GM21381 (cell line): ENCODE data around the gene NBEAL2.
"Not testable (repeated sequence)": the region's sequence is repeated elsewhere in the genome, so short reads cannot be mapped to it uniquely, and the experiment has no call there.

Experiments used
- ATAC-seq: cut with Tn5 transposase; IDR thresholded peaks from one replicate; pipeline ENCODE4 v1.9.1; 2021; ENCODE audit warnings: mild to moderate bottlenecking, moderate library complexity; ENCODE audit not compliant: unreplicated experiment

NBEAL2 gene

DNA sequence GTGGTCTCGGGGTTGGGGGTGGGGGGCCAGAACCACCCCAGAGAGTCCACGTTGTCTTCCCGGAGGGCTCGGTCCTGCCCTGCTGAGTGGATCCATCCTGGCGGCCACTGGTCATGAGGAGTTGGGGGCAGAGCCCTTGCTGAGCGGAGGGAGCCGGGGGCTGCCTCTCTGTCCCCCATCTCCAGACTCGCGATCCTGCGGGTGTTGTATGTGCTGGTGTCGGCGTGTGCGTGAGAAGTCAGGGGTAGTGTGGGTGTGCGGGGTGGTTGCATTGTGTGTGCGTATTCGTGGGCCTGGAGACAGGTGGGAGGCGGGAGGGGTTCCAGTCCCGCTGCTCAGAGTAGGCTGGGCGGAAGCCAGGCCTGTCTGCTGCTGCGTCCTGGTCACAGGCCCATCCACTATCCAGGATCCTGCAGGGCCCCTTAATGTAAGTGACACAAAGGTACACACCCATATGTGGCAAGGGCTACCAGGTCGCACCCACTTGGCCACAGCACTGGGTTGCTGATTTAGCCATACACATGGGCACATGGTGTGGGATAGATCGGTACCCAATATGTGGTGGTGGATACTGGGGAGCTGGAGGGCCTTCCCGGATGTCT lies 30.7 kb downstream of the NBEAL2 start:
- no peak for ATAC-seq

DNA sequence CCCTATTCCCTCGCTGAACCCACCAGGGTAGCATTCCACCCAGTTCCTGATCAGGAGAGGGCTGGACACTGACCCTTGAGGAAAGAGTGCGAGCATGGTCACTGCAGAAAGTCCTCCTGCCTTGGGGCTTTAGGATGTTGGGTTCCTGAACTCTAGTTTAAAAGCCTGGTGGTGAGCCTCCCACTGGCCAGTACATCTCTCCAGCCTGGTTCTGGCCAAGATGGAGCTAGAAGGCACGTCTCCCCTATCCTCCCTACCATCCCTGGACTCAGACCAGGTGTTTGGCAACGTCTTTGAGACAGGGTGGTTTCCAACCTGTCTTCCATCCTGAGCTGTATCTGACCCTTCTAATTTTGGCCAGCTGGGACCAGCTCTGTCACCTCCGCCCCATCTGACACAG lies 31.4 kb downstream of the NBEAL2 start:
- no peak for ATAC-seq

GRCh38 chr3:47011371-47011770 lies 31.9 kb downstream of the NBEAL2 start:
- ATAC-seq, result no peak

DNA sequence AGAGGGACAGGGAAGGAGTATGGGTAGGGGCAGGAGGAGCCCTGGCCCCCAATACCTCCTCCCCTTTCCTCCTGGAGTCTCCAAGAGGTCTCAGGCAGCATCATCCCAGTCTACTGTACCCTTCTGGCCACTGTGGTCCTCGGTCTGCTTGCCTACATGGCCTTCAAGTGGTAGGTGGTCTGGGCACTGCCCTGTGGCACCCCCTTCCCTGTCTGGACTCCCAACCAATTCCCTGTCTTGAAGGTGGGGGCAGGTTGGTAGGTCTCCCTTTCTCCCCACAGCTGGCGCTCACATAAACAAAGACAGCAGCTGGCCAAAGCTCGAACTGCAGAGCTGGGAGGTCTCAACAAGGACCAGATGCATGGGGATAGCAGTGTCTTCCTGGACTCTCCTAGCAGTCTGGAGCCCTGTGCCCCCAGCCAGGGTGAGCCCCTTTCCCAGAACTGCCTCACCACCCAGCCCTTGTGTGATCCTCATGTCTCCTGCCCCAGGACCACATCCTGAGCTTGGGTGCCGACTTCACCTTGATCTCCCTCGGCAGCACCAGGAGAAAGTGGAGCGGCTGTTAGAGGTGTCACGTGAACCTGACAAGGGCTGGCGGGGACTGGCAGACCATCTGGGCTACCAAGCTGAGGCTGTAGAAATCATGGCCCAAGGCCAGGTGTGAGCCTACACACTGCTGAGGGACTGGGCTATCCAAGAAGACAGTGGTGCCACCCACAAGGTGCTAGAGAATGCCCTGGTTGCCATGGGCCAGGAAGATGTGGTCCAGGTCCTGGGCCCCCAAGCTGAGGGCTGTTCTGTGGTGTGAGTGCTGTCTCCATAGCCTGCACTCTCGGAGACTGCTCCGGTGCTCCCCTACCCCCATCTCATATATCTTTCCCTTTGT lies 33.1 kb downstream of the NBEAL2 start:
- ATAC-seq, result no peak

DNA sequence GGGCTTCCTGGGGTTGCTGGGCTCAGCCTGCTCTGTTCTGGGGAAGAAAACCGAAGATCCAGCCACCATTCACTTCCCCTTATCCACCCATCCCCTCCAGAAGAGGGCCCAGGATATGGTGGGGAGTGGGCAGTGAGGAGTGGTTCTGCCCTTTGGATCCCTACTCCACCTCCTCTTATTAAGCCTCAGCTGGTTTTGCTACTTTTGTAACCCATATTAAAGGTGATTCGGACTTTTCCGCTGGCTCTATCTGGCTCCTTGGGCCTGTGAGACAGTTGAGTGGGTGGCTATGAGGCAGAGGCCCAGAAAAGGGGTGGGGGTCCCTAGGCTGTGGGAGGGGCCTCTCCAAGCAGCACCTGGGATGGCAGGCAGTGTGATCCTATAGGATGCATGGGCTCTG lies 33.8 kb downstream of the NBEAL2 start:
- ATAC-seq, result no peak

- ATAC-seq, result no peak
These were observed 34.6 kb downstream of the NBEAL2 start for GRCh38 chr3:47014036-47014435.

GRCh38 chr3:47015151-47015550 lies 35.7 kb downstream of the NBEAL2 start:
- no peak for ATAC-seq

DNA sequence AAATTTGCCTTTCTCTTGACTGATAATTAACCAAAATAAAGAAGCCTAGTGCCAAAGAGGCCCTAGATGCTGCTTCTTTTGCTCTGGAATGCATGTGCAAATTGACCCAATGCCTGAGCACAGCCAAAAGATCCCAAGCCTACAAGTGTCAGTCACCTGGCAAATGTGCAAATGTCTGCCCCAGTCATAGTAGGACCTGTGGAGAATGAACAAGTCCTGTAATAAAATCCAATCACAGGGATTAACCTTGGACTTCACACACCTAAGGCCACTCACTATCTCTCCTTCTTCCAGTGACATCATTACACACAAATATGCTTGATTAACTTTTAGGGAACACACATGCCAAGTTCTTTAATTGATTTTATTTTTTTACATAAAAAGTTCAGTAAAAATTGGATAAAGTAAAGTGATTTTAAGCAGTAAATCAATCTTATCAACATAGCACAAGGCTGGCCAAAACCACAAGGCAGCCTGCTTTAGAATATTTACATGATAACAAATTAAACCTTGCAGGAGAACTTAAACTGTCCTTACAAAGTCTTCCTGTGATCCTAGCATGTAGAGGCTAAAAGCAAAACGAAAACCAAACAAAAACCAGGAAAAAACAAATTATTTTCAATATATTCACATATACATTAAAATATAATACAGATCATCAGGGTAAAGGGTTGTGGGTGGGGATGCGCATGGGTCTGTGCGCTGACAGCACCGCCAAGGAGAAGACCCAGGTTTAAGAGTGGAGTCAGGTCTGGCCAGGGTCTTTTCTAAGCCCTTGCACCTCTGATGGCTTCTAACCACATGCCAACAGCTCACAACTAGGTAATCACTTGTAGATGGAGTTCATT lies 36.8 kb downstream of the NBEAL2 start:
- no peak for ATAC-seq

- ATAC-seq, result no peak
These were observed 37.5 kb downstream of the NBEAL2 start for GRCh38 chr3:47016934-47017435.

- ATAC-seq, result no peak
These were observed 38.2 kb downstream of the NBEAL2 start for GRCh38 chr3:47017504-47018268.

DNA sequence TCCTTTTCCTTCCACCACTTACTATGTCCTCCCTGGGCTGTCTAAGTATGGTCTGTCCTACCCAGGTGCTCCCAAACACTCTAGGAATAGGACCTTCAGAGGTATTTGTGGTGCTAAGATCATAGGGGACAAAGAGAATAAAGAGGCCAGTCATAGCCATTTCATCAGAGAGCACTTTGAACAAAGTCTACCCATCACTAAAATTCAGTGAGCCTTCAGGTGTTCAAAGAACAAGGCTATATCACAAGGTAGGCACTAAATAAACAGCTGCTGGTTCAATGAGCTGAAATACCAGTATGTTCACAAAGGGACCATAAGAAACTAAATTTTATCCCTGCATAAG lies 38.8 kb downstream of the NBEAL2 start:
- no peak for ATAC-seq

- no peak for ATAC-seq
These were observed 39.7 kb downstream of the NBEAL2 start for GRCh38 chr3:47019201-47019600.

- ATAC-seq, result no peak
These were observed 40.8 kb downstream of the NBEAL2 start for GRCh38 chr3:47020311-47020710.

DNA sequence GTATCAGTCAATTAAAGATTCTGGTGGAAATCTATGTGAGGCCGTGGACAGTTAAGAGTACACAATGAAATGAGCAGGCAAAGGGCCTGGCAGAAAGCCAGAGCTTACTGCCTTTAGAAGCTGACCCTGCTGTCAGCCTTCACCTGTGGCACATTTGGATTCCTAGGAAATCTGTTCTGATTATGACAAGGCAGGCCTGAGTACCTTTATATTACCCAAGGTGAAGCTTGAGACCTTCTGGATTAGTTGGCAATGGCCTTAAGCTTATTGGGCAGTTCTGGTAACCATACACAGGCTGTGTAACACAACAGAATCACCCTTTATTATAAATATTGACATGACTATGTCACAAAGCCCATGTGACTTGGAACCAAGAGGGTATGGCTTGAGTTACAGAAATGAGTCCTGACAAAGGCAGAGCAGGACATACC lies 43.2 kb downstream of the NBEAL2 start:
- ATAC-seq, result no peak

DNA sequence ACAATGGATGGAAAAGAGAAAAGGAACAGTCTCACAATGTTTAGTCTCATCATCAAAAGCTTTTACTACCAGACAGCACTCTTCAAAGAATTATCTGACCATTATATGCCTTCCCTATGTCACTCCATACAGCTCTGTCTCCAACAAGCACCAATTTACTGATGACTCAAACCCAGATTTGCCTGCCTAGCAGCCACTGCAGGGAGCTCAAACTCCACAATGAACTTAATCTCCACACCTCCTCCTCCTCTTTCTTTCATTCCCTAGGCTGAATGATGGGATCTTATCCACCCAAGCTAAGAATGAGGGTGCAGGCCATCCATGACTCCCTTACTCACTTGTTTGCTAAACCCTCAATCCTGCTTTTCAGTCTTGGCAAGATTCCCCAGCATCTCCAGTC lies 45.5 kb downstream of the NBEAL2 start:
- ATAC-seq, result no peak

DNA sequence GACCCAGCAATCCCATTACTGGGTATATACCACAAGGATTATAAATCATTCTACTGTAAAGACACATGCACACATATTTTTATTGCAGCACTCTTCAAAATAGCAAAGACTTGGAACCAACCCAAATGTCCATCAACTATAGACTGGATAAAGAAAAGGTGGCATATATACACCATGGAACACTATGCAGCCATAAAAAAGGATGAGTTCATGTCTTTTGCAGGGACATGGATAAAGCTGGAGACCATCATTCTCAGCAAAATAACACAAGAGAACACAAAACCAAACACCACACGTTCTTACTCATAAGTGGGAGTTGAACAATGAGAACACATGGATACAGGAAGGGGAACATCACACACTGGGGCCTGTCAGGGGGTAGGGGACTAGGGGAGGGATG lies 47.0 kb downstream of the NBEAL2 start:
- ATAC-seq, result not testable (repeated sequence)

DNA sequence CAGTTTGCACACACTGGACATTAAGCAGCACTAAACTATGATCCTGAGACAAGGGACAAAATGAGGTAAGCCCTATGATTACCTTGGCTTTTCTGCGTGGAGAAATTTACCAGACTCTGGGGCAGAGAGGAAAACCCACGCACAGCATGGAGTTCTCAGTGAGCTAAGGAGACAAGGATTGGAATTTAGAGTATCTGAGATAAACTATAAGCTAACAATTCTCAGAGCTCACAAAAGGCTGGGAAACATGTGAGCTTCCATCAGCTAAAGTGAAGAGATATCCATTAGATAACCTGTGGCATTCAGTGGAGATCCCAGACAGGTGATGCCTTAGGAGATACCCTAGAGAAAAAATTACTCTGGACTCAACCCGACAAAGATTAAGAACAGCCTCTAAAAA lies 48.7 kb downstream of the NBEAL2 start:
- no peak for ATAC-seq

GRCh38 chr3:47028667-47029066 lies 49.2 kb downstream of the NBEAL2 start:
- ATAC-seq, result no peak

- not testable (repeated sequence) for ATAC-seq
These were observed 51.6 kb downstream of the NBEAL2 start for GRCh38 chr3:47031041-47031440.

- ATAC-seq, result no peak
These were observed 55.5 kb downstream of the NBEAL2 start for GRCh38 chr3:47034868-47035489.
